NCI-H345 treated with DMSO at 0.1 percent for 48 hours (cell line): ENCODE data around the gene DCAF4L1.

ENCODE experiments used
- DNase-seq: peaks from one replicate; lab custom pipeline; 2025; ENCODE audit not compliant: unreplicated experiment; lab: John Stamatoyannopoulos, UW

DCAF4L1 gene

DNA sequence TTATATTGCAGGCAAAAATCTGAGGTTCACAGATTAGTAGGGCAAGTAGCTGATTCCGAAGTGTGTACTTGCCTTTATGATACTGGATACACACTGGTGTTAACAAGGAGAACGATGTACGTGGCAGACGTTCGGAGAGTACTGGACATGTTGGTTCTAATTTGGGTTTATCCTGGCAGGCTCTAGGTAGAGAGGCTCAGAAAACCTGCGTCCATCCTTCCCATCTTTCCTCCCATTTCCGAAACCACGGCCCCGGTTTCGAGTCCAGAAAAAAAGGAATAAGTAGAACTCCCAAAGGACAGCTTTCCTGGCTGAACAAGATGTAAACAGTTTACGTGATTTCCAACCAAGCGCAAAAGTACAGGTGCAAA is 8.4 kb downstream of the DCAF4L1 start:
- no peak for DNase-seq

DNA sequence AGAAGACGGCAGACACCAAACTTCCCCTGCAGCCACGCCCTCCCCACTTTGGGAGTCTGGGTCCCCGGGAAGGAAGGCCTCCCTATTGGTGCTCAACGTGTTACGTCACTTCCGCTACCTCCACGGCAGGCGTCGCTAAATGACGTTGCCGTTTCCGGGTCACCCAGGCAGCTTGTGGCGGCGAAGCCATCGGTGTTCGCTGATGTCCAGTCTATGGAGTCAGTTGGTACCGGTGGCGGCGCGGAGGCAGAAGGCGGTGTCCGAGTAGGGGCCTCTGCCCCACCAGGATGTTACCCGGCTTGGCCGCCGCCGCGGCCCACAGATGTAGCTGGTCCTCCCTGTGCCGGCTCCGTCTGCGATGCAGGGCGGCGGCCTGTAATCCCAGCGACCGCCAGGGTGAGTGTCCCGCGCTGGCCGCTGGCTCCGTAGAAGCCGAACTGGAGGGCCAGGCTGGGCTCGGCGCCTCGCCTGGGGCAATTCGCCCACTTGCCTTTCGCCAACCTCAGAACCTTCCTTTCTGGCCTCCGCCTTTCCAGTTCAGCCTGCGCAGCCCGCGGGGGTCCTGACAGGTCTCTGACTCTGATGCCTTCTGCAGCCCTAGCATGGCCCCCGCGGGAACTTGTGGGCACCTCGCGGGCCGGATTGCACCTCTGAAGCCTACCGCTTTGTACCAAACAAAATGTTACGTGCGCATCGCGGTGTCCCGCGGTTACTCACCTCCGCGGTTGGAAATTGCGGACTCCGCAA is 9.0 kb downstream of the DCAF4L1 start, which contains the start of gene SLC30A9:
Gene SLC30A9 (plus strand): TSS at position 166 of the 747 bp plus-strand sequence. CDS start 122 bp downstream, at position 288.
- peak; percentile 68 for DNase-seq

DNA sequence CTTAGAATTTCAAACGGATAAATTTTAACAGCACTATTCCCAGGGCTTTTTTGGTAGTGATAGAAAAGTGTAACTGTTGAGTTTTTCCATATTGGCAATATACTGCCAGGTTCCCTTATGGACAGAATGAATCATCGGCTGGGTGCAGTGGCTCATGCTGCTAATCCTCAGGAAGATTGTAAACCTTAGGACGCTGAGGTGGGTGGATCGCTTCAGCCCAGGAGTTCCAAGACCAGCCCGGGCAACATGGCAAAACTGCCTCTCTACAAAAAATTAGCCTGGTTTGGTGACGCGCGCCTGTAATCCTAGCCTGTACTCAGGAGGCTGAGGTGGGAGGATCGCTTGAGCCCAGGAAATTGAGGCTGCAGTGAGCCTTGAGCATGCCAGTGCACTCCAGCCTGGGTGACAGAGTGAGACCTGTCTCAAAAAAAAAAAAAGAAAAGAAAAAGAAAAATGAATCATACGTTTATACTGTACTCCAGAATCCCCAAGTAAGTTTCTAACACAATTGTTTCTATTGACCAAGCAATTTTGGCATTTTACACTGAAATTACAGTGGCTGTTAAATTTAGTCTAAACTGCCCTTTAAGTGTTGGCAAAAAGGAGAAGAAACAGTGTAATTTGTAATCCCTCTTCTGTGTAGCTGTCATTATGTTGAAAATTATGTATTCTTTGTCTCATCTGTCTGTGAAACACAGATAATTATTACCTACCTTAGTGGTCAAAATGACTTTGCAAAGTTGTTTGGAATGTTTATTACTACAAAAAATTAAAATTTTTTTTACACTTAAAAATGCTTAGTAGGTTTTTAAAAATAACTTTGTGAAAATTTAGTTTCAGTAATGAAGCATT is 10.6 kb downstream of the DCAF4L1 start:
- DNase-seq, result no peak

DNA sequence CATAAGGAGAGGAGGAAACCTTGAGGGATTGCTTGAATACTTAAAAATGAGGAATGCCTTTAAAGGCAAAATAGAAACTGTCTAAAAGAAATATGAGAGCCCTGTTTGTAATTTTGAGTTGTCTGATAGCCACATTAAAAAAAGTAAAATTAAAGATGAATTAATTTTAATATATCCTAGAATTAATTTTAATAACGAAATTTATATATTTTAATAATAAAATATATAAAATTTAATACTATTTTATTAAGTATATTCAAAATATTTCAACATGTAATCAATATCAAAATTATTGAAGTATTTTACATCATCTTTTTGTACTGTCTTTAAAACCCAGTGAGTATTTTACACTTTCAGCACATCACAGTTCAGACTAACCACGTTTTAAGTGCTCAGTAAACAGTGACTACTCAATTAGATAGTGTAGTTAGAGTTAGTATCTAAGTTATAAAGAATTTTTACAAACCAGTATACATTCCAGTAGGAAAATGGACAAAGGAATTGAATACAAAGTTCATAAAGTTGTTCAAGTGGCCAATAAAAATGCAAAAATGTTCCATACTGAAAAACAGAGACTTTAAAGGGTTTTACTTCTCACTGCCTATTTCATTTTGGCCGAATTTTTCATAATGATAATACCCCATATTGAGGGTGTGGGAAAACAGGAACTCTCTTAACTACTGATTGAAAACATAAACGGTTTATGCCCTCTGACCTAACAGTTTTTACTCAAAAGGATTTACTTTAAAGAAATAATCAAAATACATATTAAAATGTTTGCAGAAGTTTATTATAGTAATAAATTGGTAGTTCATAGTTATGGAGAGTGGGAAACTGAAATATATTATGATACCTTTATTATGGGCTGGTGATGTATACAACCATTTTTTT is 11.7 kb downstream of the DCAF4L1 start:
- DNase-seq, result no peak

DNA sequence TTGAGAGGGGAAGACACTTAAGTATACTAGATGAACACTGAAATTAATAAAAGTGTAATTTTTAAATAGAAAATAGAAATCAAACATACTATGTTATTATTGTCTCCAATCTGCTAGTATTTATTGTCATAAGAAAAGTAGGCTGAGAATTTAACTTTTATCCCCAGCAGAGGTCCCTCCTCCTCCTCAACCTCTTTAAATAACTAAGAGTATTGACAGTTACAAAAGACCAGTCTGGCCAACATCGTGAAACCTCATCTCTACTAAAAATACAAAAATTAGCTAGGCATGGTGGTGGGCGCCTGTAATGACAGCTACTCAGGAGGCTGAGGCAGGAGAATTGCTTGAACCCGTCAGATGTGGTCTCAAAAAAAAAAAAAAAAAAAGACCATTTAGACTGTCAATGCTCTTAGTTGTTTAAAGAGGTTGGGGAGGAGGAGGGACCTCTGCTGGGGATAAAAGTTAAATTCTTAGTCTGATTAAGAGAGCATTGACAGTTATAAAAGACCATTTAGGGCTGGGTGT is 13.0 kb downstream of the DCAF4L1 start:
- DNase-seq, result no peak

DNA sequence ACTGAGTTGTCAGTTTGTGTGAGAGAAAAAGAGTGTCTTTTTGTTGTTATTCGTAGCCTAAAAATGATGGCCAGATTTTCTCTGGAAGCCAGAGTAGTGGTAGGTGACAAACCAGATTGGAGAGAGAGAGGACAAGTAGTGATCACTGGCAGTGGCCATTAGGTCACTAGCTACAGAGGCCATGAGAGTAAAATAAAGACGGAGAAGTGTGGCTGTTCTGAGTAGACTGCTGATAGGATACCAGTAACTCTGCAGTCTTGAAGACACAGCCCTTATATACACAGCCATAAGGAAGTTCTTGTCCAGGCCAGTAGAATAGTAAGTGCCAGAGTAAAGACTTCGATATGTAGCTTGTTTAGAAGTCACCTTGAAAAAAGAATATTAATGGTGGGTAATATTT is 16.5 kb downstream of the DCAF4L1 start:
- no peak for DNase-seq

DNA sequence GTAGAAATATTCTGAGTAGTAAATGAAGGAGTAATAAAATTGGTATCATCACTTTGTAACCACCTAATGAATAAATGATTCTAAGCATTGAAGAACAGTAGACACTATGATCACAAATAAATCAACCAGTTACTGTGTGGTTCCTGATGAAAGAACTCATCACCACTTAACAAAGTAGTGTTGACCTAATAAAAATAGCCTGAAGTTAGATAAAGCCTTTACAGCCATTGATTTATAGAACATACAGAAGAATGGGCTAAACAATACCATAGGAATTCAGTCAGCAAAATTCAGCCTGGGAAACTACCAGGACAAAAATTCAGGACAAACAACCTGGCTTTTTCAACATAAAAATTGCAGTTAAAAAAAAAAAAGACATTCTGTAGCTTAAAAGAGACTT is 17.8 kb downstream of the DCAF4L1 start:
- no peak for DNase-seq

DNA sequence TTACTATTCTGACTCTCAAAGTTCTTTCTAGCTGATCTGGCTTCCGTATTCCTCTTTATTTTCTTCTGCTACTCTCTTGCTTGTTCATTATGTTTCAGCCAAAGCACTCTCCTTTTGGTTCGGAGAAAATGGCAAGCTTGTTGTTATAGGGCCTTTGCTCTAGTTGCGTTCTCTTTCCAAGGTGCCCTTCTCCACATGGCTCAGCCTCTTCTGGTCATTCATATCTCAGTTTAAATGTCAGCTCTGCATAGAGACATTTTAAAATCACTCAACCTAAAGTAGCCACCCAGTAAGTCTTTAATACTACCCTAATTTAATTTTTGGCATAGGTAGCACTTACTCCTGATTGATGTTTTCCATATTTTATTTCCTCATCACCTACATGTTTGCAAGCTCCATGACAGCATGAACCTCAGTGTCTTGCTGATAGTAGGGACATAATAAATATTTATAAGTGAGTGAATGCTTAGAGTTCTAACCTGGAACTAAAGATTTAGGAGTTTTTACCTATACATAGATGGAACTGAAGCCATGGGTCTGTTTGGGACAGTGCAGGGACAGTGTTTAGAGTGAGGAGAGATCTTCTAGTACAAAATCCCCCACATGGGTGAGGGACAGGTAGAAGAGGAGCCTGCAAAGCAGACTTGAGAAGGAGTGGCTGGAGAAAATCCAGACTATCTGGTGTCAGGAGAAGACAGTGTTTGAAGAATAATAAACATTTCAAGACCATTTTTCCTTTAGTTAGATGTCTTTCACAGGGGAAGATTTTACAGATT is 26.6 kb downstream of the DCAF4L1 start:
- no peak for DNase-seq

DNA sequence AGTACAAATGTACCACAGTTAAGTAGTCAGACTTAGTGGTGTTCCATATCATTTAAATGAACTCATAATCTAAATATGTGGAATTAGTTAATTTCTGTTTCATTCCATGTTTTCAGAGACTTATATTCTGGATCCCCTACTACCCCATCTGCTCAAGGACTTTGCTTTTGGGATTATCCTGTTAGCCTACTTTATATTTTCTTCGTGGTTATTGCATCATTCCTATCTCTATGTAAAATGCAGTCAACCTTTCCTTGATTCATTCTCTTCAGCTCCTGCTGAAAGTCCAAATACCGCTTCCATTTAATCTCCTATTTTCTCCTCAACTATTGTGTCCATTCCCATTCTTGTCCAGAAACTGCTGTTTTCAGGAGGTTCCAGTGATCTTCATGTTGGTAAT is 33.9 kb downstream of the DCAF4L1 start:
- no peak for DNase-seq

DNA sequence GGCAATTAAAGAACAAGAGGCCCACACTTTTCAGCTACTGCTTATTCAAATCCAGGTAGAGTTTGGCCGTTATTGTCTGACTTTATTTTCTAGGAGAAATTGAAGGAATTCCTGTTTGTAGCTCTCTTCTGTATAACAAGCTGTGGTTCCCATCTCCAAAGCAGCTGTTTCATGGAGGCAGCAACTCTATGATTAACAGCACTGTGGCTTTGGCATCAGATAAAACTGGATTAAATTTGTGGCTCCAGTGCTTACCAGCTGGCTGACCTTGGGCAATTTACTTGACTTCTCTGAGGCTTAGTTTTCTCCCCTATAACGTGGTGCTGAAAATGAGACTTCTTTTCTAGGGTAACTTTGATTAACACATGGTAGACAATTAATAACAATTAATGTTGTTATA is 36.9 kb downstream of the DCAF4L1 start:
- no peak for DNase-seq
